AG09319 (cell line): ENCODE measurements around the gene MSL3B.
A peak's percentile ranks its signal among the peaks of the same experiment; 100 is the strongest.

Experiments used
- DNase-seq: peaks from one replicate; pipeline ENCODE4 v3.0.0-alpha.2; 2010; ENCODE audit warnings: low read depth; ENCODE audit errors: extremely low read depth
- CTCF ChIP-seq: IDR thresholded peaks from 2 replicates; pipeline ENCODE4 v1.5.1; 2011; ENCODE audit warnings: low read depth, mild to moderate bottlenecking, inconsistent platforms, low read length, moderate library complexity

The MSL3B gene

GRCh38 chr2:233867993-233868532 is at the start of gene MSL3B:
Gene MSL3B (minus strand): TSS chr2:233868386.
- TF ChIP-seq CTCF = no peak
- no peak for DNase-seq

- TF ChIP-seq CTCF = no peak
- DNase-seq = no peak
These were observed 48.9 kb upstream of the MSL3B start, which contains the start of gene TRPM8 for GRCh38 chr2:233917116-233917515. Gene TRPM8 (plus strand): TSS chr2:233917373. CDS start chr2:233926538, 9,165 bp downstream.

- no peak for DNase-seq
- TF ChIP-seq CTCF = peak; percentile 3
These were observed 46.9 kb upstream of the MSL3B start for GRCh38 chr2:233915128-233915527.

- no peak for TF ChIP-seq CTCF
- no peak for DNase-seq
These were observed 44.7 kb upstream of the MSL3B start for GRCh38 chr2:233912691-233913423.

GRCh38 chr2:233907627-233908026 is 39.4 kb upstream of the MSL3B start:
- TF ChIP-seq CTCF = no peak
- DNase-seq = no peak

GRCh38 chr2:233905945-233906344 is 37.8 kb upstream of the MSL3B start:
- no peak for DNase-seq
- no peak for TF ChIP-seq CTCF

- TF ChIP-seq CTCF = no peak
- DNase-seq = no peak
These were observed 33.7 kb upstream of the MSL3B start for GRCh38 chr2:233901884-233902283.
